ENCODE results near the gene RHOA.

RHOA gene

DNA sequence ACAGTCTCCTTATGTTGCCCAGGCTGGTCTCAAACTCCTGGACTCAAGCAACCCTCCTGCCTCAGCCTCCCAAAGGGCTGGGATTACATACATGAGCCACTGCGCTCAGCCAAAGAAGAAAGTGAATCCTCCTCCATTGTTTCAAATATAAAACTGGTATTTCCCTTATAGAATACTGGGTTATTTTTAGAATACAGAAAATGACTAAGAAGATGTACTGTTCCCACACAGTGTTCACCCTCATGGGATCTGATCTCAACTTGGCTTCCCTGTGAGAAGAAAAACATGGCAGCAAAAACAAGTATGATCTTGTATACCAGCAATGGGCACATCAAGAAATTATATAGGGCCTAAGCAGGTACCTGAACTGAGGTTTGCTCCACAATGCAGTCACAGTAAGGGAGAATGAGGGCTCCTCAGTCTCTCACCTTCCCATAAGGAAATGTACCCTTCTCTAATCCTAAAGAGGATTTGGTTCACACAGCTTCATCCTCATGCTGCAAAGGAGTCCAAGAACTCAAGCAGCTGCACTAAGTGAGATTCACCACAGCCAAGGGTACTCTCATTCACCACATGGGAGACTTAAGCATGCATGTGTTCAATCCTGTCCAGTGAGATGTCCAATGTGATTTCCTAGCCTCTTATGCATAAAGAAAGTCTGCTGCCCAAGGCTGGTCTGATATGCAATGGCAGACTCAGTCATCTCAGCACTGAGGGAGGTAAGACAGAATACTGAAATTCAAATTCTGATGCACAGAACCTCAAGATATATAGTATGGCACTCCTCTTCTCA, 97.7 kb downstream of the RHOA start:
- DNase-seq, result no peak

DNA sequence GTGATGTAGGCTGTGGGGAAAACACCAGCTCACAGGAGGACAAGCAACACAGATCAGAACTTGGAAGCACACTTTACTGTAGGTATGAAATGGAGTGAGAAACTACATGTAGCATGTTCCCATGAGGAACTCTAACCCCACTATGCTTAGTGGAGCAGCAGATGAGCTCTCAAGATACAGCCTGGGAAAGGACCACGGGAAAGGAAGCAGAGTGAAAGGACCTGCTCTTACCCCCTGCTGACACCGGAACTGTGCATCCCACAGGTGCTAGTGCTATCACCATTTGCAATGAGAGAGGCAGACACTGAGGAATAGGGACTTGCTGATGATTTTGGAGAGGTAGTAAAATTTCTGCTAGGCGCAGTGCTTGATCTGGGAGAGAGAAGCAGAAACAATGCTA, 100.5 kb downstream of the RHOA start:
- no peak for DNase-seq

DNA sequence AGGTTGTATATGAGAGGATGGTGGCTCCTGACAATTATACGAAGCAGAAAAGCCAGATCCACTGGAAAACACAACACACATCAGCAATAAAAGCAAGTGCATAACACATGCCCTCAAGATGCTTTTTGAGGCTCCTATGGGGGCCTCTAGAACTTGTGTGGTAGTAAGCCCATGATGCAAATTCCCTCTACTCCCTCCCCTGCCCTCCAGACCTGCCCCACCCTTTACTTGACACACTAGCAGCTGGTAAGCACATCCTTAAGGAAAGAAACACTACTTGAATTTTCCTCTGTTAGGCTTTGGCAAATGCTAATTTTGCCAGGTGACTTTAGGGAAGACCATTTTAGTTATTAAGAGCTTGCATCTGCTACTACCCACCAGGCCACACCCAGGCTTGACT, 101.1 kb downstream of the RHOA start:
- no peak for DNase-seq

All from NCI-H2029 (cell line).